Muscle layer of colon (tissue), 2 donors: ENCODE results near the gene CRNN.

Experiments used
- H3K27ac ChIP-seq: one replicate; pipeline ENCODE4 v1.7.0; 2013; ENCODE audit warnings: low read depth, mild to moderate bottlenecking, low read length, moderate library complexity
- H3K27me3 ChIP-seq, 2 donors: one replicate each; pipeline ENCODE4 v1.7.0; 2013; ENCODE audit warnings: low read length in 2 of 2, mild to moderate bottlenecking in 2 of 2; ENCODE audit not compliant: insufficient read depth in 2 of 2, control insufficient read depth in 1 of 2
- H3K36me3 ChIP-seq: one replicate; pipeline ENCODE4 v1.7.0; 2013; ENCODE audit warnings: mild to moderate bottlenecking, low read length; ENCODE audit not compliant: insufficient read depth
- H3K4me1 ChIP-seq: one replicate; pipeline ENCODE4 v1.7.0; 2013; ENCODE audit warnings: mild to moderate bottlenecking, low read length; ENCODE audit not compliant: insufficient read depth
- H3K4me3 ChIP-seq, 2 donors: one replicate each; pipeline ENCODE4 v1.7.0; 2013; ENCODE audit warnings: low read length in 2 of 2, low read depth in 1 of 2, mild to moderate bottlenecking in 1 of 2, moderate library complexity in 1 of 2
- H3K9ac ChIP-seq: one replicate; pipeline ENCODE4 v1.7.0; 2013; ENCODE audit warnings: low read length
- H3K9me3 ChIP-seq: one replicate; pipeline ENCODE4 v1.7.0; 2013; ENCODE audit warnings: mild to moderate bottlenecking, low read length
- donor health status: abdominal sarcoma.
- donor health status: Adenocarcinoma of cecum.

Gene CRNN

DNA sequence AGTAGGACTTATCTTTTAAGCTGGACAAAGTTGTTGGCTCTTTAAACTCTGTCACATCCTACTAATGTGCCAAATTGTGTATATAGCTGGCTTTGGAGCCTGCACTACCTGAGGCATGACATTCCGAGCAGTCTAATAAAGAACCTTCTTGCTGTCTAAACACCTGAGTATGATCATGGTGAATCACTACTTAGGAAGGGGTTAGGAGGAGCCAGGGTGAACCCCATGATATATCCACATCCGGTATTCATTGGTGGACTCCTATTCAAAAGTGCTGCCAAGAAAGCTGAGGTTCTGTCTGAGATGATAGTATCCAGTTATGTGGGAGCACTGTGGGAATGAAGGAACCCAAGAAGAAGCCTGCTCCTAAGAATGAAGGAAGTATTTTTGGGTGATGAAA is 27.1 kb downstream of the CRNN start:
- Histone ChIP-seq H3K9ac (no peak overlapping the region), H3K4me1 (no peaks in the 10 kb centered on the region), H3K36me3 (no peaks in the 10 kb centered on the region), H3K9me3 (no peaks in the 10 kb centered on the region), H3K27me3 (no peaks in the 10 kb centered on the region), H3K4me3 (no peak overlapping the region), H3K27ac (no peak overlapping the region)

DNA sequence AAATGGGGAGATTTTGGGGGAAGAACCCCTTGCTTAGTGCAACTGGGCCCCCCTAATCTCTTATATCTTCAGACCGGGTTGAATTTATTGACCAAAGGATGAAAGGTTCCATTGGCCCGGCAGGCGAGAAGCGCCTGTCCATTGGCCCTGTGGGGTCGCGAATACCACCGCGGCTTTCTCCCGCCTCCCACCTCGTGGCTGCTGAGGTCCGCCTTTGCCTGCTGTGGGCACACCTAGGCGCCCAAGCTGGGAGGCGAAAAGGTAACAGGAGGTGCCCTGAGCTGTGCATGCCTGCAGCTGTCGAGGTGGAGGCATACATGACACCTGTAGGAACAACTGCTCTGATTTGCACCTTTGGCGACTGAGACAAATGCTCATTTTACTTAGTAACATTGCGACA is 33.1 kb downstream of the CRNN start:
- no peaks in the 10 kb centered on the region for H3K27me3 ChIP-seq
- H3K9ac ChIP-seq = no peak overlapping the region
- H3K27ac ChIP-seq = no peak overlapping the region
- H3K4me3 ChIP-seq = no peak overlapping the region
- H3K9me3 ChIP-seq = no peaks in the 10 kb centered on the region
- no peaks in the 10 kb centered on the region for H3K4me1 ChIP-seq
- no peaks in the 10 kb centered on the region for H3K36me3 ChIP-seq

DNA sequence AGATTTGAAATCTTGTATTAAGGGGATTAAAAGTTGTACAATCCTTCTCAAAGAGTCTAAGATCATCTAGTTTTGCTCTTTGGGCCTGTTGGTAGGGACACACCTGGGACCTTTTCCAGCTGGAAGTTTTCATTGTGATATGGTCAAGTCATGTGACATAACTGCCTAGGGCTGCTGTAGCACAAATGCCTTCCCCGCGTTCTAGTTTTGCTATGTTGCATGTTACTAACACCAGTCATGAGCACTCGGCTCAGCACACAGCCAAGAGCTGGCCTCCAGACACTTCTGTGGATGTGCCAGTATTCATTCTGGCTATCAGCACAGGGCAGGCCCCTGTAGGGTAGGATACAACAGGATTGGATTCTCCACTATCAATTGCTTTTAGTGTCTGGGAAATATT is 39.6 kb downstream of the CRNN start:
- Histone ChIP-seq H3K9me3 (no peaks in the 10 kb centered on the region), H3K36me3 (no peaks in the 10 kb centered on the region), H3K4me1 (no peaks in the 10 kb centered on the region), H3K27ac (no peak overlapping the region), H3K9ac (no peak overlapping the region), H3K27me3 (no peaks in the 10 kb centered on the region), H3K4me3 (no peak overlapping the region)

DNA sequence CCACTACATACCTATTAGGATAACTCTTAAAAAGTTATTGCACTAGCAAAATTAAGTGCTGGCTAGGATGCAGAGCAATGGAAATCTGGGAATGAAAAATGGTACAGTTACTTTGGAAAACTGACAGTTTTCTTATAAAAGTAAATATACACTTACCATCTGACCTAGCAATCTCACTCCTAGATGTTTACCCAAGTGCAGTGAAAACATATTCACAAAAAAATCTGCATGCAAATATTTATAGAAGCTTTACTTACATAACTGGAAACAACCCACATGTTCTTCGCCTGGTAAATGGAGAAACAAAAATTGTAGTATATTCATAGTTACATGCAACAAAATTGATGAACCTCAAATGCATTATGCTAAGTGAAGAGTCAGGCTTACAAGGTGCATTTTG is 41.4 kb downstream of the CRNN start:
- Histone ChIP-seq H3K27me3 (no peaks in the 10 kb centered on the region), H3K4me3 (no peak overlapping the region), H3K9ac (no peak overlapping the region), H3K36me3 (no peaks in the 10 kb centered on the region), H3K9me3 (no peaks in the 10 kb centered on the region), H3K27ac (no peak overlapping the region), H3K4me1 (no peaks in the 10 kb centered on the region)

DNA sequence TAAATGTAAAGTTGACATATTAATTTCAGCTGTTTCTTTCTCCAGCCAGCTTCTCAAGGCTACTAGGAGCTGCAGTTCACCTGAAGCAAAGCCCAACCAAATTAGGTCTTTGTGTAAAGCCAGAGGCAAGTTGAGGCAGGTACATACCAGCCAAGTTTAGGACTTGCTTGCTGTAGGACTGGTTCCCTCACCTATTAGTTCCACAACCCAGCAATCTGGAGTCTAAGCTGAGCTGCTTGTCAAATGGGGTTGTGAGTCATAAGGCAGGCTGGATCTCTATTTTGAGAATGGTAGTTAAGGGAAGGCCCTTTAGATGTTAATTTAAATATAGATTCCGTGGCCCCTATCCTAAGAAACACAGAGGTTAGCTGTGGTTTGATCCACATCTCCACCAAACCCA is 46.6 kb downstream of the CRNN start:
- Histone ChIP-seq H3K9ac (no peak overlapping the region), H3K9me3 (no peaks in the 10 kb centered on the region), H3K4me1 (no peaks in the 10 kb centered on the region), H3K4me3 (no peak overlapping the region), H3K27ac (no peak overlapping the region), H3K36me3 (no peaks in the 10 kb centered on the region), H3K27me3 (no peaks in the 10 kb centered on the region)

DNA sequence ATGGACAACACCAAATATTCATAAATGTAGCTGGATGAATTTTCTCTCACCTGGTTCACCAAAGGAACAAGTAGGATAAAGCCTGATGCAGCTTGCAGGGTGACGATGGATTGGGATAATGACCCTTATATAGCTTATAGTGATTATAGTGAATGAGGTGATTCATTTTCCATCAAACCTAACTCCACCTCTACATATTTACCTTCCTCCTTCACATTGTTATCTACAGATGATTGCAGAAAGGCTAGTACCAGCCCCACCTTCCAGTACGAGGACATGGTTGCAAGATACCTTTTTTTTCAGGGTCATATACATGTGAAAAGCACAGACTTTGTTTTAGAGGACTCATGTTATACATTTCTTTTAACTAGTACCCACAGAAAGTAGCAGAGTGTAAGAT is 54.2 kb downstream of the CRNN start, which contains the start of gene FLG2:
Gene FLG2 (minus strand): TSS at position 101 of the 400 bp plus-strand sequence. CDS start 1,122 bp downstream, outside the sequence.
- no peak within 1 kb of the TSS for H3K9ac ChIP-seq
- H3K4me1 ChIP-seq = no peaks in the 10 kb centered on the region

More for the DNA sequence above, 54.2 kb downstream of the CRNN start, which contains the start of gene FLG2:
- H3K36me3 ChIP-seq = no peaks in the 10 kb centered on the region
- H3K4me3 ChIP-seq = no peak within 1 kb of the TSS
- no peaks in the 10 kb centered on the region for H3K9me3 ChIP-seq
- no peaks in the 10 kb centered on the region for H3K27me3 ChIP-seq
- H3K27ac ChIP-seq = no peak within 1 kb of the TSS
